Measurements from ENCODE around the gene DCAF4.

GRCh38 chr14:72921396-72921795, 4.9 kb upstream of the DCAF4 start:
- no peak for TF ChIP-seq CTCF (conservative IDR thresholded peaks at IDR 0.05)
- no peak for TF ChIP-seq ZFX (IDR thresholded peaks at IDR 0.05)
